ENCODE measurements around the gene OPRM1.

- TF ChIP-seq, protein P1, sequence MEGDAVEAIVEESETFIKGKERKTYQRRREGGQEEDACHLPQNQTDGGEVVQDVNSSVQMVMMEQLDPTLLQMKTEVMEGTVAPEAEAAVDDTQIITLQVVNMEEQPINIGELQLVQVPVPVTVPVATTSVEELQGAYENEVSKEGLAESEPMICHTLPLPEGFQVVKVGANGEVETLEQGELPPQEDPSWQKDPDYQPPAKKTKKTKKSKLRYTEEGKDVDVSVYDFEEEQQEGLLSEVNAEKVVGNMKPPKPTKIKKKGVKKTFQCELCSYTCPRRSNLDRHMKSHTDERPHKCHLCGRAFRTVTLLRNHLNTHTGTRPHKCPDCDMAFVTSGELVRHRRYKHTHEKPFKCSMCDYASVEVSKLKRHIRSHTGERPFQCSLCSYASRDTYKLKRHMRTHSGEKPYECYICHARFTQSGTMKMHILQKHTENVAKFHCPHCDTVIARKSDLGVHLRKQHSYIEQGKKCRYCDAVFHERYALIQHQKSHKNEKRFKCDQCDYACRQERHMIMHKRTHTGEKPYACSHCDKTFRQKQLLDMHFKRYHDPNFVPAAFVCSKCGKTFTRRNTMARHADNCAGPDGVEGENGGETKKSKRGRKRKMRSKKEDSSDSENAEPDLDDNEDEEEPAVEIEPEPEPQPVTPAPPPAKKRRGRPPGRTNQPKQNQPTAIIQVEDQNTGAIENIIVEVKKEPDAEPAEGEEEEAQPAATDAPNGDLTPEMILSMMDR (IDR thresholded peaks at IDR 0.05; ENCODE audit: control extremely low read depth in 1 of 3, insufficient read depth in 1 of 3, low read depth in 1 of 3, low read length in 3 of 3): no peak
- TF ChIP-seq POLR2AphosphoS5 (IDR thresholded peaks at IDR 0.05; ENCODE audit: low read depth, low read length) (no peak), YY1 (IDR thresholded peaks at IDR 0.05; ENCODE audit: low read depth, low read length) (no peak), ZNF274 (IDR thresholded peaks at IDR 0.05; ENCODE audit: borderline replicate concordance, extremely low read depth, low read length) (no peak), RFX5 (IDR thresholded peaks at IDR 0.05; ENCODE audit: borderline replicate concordance, low read depth, low read length) (no peak), CEBPB (IDR thresholded peaks at IDR 0.05; ENCODE audit: low read depth, low read length) (no peak)
Observed at GRCh38 chr6:154010371-154010770, 28.7 kb upstream of the OPRM1 start.

All from H1 (cell line).